Ecto neural progenitor cell (in vitro differentiated cells): Measurements from ENCODE around the gene SBK2.
"Not testable (repeated sequence)": the region's sequence is repeated elsewhere in the genome, so short reads cannot be mapped to it uniquely, and the experiment has no call there.

Experiments used
- DNase-seq: peaks from one replicate; pipeline ENCODE4 v3.0.0-alpha.2; 2018; ENCODE audit warnings: low spot score

Gene SBK2

DNA sequence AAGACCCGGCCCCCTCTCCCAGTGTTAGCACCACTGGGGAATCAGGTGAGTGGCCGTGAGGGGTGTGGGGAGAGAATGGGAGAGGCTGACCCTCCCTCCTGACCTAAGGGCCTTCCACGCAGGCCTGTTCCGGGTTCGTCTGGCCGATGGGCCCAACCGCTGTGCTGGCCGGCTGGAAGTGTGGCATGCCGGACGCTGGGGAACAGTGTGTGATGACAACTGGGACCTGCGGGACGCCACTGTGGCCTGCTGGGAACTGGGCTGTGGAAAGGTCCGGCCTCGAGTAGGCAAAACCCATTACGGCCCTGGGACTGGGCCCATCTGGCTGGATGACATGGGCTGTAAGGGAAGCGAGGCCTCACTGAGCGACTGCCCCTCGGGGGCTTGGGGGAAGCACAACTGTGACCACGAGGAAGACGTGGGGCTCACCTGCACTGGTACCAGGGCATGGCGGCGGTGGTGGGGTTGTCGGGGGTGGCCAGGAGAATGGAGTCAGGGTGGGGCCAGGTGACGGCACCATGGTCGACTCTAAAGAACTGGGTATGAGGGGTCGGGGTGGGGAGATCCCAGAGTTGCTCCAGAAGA is 36.5 kb downstream of the SBK2 start:
- DNase-seq: no peak

GRCh38 chr19:55498246-55498840 is 38.6 kb downstream of the SBK2 start:
- no peak for DNase-seq

DNA sequence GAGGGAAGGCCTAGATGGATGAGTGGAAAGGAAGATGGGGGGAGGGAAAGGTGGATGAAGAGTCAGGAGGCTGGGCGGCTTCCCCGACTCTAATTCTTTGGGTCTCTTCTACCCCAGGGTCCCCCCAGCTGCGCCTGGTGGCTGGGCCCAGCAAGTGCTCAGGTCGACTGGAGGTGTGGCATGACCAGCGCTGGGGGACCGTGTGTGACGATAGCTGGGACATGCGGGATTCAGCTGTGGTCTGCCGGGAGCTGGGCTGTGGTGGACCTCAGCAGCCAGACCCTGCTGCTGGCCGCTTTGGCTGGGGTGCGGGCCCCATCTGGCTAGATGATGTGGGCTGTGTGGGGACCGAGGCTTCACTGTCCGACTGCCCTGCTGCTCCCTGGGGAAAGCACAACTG is 39.2 kb downstream of the SBK2 start:
- DNase-seq: no peak

- not testable (repeated sequence) for DNase-seq
Observed at GRCh38 chr19:55496820-55497219, 40.1 kb downstream of the SBK2 start.

GRCh38 chr19:55495646-55496349 is 41.1 kb downstream of the SBK2 start:
- DNase-seq: no peak

DNA sequence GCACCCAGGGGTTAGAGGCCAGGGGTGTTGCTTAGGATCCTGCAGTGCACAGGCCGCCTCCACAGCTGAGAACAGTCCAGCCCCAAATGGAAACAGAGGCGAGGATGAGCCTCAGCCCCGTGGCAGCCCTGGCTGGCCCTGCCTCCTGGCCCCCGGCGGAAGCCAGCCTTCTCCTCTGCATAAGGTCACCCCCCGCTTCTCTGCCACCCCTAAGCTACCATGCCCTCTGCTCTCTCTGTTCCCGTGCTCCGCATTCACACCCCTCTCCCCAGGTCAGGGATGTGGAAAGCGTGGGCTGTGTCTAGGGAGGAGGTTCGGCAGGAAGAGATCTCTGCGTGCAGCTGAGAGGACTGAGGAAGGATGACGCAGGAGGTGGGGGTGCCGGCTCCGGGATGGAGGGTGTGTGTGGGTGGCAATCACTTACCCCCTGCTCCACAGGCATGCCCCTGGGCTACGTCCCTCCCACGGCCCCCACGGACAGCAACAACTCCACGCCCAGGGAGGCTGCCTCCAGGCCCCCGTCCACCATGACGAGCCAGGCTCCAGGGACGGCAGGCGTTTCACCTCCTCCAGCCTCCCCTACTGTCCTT is 42.7 kb downstream of the SBK2 start:
- no peak for DNase-seq

- no peak for DNase-seq
Observed at GRCh38 chr19:55493645-55494171, 43.2 kb downstream of the SBK2 start.

- DNase-seq: no peak
Observed at GRCh38 chr19:55493052-55493644, 43.8 kb downstream of the SBK2 start.

GRCh38 chr19:55492362-55492944 is 44.5 kb downstream of the SBK2 start:
- DNase-seq: no peak

DNA sequence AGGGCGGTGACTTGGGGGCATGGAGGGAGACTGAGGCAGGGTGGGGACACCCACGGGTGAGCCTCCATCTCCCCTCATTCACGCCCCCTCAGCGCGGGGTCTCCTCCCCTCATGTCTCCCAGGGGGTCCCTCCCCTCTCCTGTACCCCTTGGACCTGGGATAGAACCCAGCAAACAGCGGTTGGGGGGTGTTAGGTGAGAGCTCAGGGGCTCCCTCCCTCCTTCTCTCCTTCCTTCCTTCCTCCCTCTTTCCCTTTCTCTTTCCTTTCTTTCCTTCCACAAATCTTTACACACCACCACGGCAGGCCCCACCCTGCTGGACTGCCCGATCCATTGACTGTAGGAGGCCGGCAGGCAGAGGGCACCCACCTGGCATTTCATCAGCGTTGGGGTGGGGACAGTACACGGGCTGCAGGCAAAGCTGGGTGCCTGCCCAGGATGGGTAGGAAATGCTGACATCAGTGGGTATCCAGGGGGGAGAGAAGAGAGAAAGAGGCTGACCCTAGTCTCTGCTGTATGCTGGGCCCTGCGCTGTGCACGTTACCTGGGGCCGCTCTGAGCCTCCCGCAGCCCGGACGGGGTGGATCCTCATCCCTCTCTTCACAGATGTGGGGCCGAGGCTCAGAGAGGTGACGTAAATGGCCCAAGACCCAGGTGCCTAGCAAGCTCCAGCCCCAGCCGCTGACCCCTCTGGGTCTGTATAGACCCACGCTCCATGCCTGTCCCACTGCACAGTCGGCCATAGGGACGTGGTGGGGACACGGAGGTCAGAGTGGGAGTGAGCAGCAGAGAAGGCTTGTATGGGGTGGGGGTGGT is 45.2 kb downstream of the SBK2 start:
- DNase-seq: no peak

GRCh38 chr19:55490478-55491432 is 46.2 kb downstream of the SBK2 start:
- no peak for DNase-seq

GRCh38 chr19:55489711-55490477 is 47.0 kb downstream of the SBK2 start:
- no peak for DNase-seq

DNA sequence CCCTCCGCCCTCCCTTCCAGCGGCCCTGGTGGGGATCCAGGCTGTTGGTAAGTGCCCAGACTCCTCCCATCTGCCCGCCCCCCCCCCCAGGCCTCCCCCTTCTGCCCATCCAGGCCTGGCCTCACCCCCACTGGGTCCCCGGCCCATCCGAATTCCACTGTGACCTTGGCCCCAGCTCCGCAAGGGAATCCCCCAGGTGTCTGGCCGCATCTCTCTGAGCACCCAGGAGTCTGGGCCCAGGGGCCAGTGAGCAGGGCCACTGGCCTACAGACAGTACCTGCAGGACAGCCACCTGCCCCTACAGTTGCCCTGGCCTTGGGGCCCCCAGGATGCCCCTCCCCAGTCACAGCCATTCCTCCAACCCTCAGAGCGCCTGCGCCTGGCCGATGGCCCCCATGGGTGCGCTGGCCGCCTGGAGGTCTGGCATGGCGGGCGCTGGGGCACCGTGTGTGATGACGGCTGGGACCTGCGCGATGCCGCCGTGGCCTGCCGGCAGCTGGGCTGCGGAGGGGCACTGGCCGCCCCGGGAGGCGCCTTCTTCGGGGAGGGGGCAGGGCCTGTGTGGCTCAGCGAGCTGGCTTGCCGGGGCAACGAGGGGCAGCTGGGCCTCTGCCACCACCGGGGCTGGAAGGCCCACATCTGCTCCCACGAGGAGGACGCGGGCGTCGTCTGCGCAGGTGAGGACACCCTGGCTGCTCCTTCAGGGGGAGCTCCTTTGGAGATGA is 47.8 kb downstream of the SBK2 start:
- no peak for DNase-seq

DNA sequence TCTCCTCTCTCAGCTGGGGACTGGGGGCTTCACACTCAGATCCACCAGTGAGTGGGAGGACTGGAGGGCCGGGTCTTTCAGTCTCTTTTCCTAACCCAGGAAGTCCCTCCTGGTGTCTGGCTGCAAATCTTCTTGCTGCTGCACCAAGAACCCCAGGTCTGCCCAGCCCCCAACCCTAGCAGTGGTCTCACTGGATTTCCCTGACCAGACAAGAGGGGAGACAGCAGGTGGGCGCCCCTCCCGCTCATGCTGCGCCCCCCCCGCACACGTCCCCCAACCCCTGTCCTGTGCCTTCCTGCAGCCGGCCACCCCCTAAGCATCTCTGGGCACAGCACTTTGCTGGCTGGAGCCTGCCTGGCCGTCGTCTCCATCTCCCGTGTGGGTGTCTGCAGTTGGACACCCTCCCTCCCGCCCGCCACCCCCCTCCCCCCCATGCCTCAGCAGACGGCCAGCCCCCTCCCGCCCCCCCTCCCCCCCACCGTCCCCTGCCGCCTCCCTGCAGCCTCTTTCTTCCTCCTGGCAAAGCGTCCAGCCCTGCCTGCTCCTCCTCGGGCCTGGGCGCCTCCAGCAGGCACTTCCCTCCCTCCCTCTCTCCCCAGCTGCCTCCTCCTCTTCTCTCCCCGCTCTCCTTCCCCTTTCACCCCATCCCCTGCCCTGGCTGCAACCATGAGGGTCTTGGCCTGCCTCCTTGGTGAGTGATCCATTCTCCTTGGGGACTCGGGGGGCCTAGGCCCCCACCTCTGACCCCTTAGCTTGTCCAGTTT is 48.8 kb downstream of the SBK2 start, which contains the start of gene SSC5D:
TSS of gene SSC5D (plus strand) at position 513 of the 764 bp plus-strand sequence. CDS start at position 667, 154 bp downstream.
- DNase-seq: no peak

- DNase-seq: no peak
Observed at GRCh38 chr19:55486971-55487923, 49.7 kb downstream of the SBK2 start.
